GM19023 (cell line): ENCODE data around the gene MMADHC.

Source experiments
- ATAC-seq: cut with Tn5 transposase; IDR thresholded peaks from one replicate; pipeline ENCODE4 v1.9.1; 2021; ENCODE audit warnings: mild to moderate bottlenecking, moderate library complexity; ENCODE audit not compliant: unreplicated experiment

MMADHC gene

GRCh38 chr2:149559341-149560068 lies 28.1 kb downstream of the MMADHC start:
- no peak for ATAC-seq

GRCh38 chr2:149556452-149556851 lies 31.1 kb downstream of the MMADHC start:
- ATAC-seq = no peak

GRCh38 chr2:149552830-149553229 lies 34.7 kb downstream of the MMADHC start:
- no peak for ATAC-seq

- no peak for ATAC-seq
Observed at GRCh38 chr2:149552226-149552625, 35.3 kb downstream of the MMADHC start.

DNA sequence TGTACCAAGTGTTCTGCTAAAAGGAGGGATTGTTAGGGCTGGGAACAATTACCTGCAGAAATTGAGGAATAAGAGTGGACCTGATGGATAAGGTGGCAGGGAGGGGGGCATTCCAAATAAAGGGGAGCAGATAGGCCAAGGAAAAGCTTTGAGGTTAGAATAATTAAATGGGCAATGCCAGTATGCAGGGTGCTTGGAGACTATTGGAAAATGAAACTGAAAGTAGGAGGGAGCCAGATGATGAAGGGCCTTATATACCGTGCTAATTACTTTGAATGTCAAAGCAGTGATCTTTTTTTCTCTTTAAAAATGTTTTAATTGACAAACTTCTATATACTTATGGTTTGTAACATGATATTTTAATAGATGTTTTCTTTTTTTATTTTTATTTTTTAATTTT lies 42.9 kb downstream of the MMADHC start:
- no peak for ATAC-seq

GRCh38 chr2:149543845-149544244 lies 43.7 kb downstream of the MMADHC start:
- ATAC-seq = no peak

GRCh38 chr2:149540138-149540537 lies 47.4 kb downstream of the MMADHC start:
- ATAC-seq = no peak

DNA sequence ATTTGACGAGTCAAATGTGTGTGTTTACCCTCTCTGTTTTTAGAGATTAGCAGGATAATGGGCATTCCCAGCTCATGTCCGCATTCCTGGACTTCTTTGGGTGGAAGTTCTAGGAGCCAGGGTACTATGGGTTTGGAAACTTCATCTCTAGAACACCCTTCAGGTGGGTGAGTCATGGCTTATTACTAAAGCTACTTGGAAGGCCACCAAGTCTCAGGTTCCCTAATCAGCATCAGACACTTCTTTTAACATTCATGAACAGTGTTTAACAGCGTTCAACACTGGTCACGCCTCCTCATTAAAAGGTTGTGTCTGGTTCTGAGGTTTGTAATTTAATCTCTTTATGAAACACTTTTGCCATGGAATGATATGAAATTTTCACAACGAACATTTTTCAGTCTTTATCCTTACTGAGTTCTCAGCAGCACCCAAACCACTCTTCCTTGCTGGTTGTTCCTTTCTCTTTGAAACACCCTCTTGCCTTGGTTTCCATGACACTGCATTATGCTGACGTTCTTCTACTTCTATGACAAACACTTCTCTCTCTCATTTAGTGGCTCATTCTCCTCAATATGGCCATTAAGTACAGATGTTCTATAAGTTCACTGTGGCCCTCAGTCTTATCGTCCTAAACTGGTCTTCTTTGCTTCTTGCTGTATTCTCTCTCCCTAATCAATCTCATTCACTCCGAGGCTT lies 49.3 kb downstream of the MMADHC start:
- no peak for ATAC-seq

DNA sequence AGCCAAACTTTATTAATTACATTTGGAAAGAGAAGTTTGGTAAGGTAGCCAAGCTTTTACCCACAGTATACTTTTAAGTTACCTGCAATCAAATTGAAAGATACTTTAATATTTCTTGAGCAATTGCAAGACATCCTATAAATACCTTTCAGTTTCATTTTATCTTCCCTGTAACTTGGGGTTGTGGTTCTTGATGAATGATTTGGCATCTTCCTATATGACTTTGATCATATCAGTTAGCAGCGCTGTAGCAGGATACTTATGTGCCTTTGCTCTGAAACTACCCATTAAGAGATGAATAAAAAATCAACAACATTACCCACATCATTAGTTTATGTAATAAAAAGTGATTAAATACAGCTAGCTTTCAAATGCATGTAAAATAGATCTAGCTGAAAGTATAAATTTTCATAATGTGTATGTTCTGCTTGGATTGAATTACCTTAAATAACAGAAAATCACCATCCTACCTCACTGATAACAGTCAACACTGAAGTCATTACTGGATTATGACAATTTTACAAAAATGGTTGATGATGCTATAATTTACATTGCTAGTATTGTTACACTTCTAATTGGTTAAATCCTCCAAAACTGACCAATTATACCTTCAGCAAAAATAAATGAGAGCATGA lies 50.4 kb downstream of the MMADHC start:
- ATAC-seq = no peak

- ATAC-seq = no peak
Observed at GRCh38 chr2:149536649-149537048, 50.9 kb downstream of the MMADHC start.

GRCh38 chr2:149534674-149535073 lies 52.9 kb downstream of the MMADHC start:
- no peak for ATAC-seq

DNA sequence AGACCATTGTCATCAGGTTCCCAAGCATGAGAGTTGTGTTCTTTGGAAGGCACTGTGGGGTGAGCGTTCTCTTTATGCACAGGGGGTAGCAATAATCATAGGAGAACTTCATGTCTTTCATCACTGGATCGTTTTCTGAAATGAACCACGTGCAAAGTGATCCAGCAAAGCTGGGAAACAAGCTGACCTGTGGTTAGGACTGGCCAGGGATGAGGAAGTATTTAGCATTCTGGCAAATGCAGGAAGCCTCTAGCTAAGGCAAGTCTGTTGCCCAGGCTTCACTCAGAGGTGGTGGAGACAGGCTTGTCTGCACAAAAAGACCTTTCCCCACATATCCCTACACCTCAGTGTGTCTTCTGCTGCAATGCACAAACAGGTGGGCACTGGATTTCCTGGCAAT lies 58.6 kb downstream of the MMADHC start:
- ATAC-seq = no peak

DNA sequence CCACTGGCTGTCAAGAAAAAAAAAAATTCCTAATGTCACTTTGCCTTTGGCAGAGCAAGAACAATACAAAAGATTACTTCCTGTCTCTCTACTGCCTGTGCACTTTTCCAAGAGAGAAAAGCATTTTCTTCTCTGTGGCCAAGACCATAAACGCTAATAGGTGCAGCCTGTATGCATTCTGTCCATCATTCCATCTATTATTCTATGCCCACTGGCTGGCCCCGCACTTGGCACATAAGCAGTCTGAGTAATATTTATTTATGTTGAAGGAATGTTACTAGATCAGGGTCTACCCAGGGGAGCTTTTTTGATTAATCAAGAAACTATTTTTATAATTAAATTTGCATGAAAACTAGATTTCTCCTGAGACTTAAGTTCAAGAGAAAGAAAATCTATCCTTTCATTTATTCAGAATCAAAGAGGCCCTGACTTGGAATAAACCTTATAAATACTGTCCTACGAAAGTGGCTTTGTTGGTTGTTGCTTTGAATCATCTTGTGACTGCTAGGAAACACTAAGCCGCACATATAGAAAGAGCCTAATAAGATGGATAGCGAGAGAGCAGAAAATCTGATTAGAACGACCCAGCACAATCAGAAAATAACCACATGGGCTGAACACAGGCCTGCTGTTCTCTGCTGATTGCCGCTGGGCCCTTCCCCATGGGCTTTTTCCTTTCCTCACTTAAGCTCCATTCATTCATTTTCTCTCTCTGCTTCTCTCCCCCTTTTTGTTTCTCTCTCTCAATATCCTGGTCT lies 59.4 kb downstream of the MMADHC start:
- ATAC-seq = no peak

DNA sequence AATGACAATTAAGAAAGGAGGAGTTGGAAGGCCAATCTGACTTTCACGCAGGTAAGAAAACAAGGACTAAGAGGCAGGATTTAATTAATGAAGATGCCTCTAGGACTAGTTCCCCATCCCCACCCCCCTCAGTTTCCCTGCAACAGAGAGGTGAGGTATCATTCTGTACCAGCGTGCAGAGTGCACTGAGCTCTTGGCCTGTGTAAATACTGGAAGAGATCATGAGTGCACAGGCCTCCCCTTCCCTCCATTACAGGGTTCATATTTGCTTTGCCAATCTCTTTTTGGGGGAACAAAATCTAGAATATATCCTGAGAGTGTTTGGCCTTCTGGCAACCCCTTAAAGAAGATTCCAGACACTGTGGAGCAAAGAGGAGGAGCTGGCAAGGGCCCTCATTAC lies 60.9 kb downstream of the MMADHC start:
- no peak for ATAC-seq

DNA sequence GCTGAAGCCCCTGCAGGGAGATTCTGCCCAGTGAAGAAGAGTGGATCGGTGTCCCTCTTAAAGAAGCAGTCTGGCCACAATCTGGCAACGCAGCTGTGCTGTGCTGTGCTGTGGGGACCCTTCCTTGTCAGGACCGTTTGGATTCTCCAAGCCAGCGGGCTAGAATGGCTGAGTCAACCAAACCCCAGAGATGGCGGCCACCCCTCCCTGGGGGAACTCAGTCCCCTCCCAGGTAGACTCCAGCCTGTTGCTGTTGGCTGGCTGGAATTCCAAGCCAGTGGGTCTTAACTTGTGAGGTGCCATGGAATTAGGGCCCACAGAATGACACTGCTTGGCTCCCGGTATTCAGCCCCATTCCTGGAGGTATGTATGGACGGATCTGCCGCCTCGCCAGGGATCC lies 62.3 kb downstream of the MMADHC start:
- ATAC-seq = no peak
